HEK293T (cell line): ENCODE data around the gene HES2.

Experiments
- CTBP1 ChIP-seq: fragments of 450-650 bp; IDR thresholded peaks from 2 replicates; pipeline ENCODE4 v1.6.1; 2016; ENCODE audit warnings: borderline replicate concordance
- ELF4 ChIP-seq: fragments of 450-650 bp; IDR thresholded peaks from 2 replicates; pipeline ENCODE4 v1.6.1; 2017; ENCODE audit warnings: antibody characterized with exemption
- L3MBTL2 ChIP-seq: fragments of 450-650 bp; conservative IDR thresholded peaks from 2 replicates; pipeline ENCODE4 v1.6.1; 2016; ENCODE audit warnings: mild to moderate bottlenecking
- PKNOX1 ChIP-seq: fragments of 450-650 bp; IDR thresholded peaks from 2 replicates; pipeline ENCODE4 v1.6.1; 2016
- SP1 ChIP-seq: fragments of 450-650 bp; IDR thresholded peaks from 2 replicates; pipeline ENCODE4 v1.6.1; 2017
- TARDBP ChIP-seq: fragments of 450-650 bp; IDR thresholded peaks from 2 replicates; pipeline ENCODE4 v1.6.1; 2016

- TF ChIP-seq ELF4 = no peak
- TF ChIP-seq PKNOX1 = no peak
- no peak for TF ChIP-seq TARDBP
- no peak for TF ChIP-seq L3MBTL2
- TF ChIP-seq SP1 = no peak
- no peak for TF ChIP-seq CTBP1
Measured at GRCh38 chr1:6419804-6420453, at the start of gene HES2.
